Measurements from ENCODE around the gene NGF.

Gene NGF

GRCh38 chr1:115336741-115337140 lies 1.3 kb downstream of the NGF start:
- DNase-seq (ENCODE audit: low read depth) = no peak

GRCh38 chr1:115332813-115333608 lies 5.0 kb downstream of the NGF start:
- DNase-seq (ENCODE audit: low read depth) = no peak

DNA sequence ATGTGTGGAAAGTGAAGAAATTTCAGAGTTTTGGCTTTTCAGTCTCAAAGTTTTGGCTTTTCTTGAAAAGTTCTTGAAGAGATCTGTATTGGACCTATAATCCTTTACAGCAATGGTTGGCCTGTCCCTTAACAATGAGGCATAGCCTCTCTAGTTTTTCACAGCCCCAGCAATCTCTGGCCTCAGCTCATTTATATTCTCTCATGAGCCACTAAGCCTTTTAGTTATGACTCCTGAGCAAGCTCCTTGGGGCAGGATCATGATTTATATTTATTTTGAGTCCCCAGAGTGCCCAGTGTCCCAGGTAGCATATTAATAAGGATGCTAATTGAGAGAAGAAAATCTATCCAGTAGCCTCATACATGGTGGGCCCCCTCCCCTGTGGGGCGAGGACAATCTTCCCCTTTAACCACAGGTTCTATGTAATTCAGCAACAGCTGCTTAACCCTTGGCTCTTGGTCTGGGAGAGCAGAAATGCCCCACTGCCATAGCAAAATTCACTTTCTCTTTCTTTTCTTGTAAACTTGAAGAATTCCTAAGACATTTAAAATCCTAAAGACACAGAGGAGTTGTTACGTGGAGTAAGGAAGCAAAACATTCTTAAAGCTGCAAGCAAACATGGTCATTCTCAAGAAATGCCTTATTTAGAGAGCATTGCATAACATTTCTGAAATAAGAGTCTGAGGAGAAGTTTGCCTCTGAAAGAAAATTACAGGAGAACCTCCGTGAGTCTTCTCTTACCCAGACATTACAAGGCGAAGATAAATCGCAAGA lies 6.3 kb downstream of the NGF start:
- DNase-seq (ENCODE audit: low read depth) = no peak

DNA sequence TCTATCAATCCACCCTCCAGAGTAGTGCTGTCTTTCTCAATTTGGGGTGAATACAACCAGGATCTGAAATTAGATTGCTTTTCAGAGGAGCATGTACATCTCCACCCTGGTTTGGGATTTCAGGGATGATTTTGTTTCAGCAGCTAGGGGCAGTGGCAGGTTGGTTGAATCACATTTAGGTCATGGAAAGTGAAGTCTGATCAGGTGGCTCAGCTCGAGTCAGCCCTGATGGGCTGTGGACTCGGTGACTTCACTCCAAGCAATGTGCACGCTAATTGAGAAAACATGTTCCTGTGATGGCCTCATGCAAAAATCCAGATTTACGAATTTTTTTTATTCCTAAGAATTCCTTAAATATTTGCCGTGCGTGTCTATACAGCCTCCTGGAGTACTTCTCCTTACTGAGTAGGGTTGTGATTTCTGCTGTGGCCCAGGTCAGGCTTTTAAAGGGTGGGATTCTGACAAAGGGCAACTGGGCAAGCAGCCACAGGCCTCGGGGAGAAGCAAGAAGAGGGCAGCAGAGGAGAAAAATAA lies 7.5 kb downstream of the NGF start:
- DNase-seq (ENCODE audit: low read depth) = no peak

DNA sequence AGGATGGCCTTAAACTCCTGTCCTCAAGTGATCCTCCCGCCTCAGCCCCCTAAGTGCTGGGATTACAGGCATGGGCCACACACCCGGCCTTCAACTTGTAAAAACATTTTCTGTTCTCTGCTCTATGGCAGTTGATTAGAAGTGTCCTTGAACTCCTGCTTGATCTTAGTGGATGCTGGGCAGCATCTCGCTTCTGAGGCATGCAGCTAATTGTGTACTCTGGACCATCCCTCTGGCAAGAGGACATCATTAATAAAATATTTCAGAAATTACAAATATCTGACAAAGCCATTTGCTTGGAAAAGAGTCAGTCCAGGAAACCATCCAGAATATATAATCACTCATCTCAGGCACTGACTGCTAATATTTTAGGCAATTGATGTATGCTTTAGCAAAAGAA lies 8.1 kb downstream of the NGF start:
- DNase-seq (ENCODE audit: low read depth) = no peak

GRCh38 chr1:115327270-115327669 lies 10.8 kb downstream of the NGF start:
- DNase-seq (ENCODE audit: low read depth) = no peak

DNA sequence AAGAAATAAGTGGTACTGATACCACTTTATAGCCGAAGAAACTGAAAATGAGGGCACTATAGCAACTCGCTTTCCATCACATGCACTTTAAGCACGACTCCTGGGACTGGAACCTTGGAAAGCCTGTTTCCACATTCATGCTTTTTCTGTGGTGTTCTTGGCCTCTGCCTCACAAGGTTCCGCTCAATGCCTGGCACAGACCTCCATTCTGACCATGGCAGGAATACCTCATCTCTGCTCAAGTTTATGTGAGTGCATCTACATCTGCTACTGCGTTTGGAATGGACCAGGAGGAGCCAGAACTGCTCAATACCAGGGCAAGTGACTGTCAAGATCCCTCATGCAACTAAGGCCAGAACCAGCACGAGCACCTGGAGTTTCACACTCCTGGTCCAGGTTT lies 11.6 kb downstream of the NGF start:
- no peak for DNase-seq (ENCODE audit: low read depth)

DNA sequence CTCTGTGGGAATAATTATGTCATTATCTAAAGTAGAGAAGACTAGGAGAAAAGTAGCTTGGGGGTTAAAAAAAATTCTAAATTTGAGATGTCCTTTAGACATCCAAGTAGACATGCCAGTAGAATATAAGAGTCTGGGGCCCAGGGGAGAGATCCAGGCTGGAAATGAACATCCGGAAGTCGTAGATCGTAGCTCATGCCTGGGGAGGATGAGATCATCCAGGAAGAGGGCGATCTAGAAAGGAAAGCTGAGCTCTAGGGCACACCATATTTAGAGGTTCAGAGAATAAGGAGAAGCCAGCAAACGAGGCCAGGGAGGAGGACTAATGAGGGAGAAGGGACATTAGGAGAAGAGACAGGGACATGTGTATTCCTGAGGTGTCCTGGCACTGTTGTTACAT lies 12.2 kb downstream of the NGF start:
- DNase-seq (ENCODE audit: low read depth) = no peak

- no peak for DNase-seq (ENCODE audit: low read depth)
These were observed 13.2 kb downstream of the NGF start for GRCh38 chr1:115324649-115325420.

GRCh38 chr1:115323366-115324004 lies 14.6 kb downstream of the NGF start:
- no peak for DNase-seq (ENCODE audit: low read depth)

DNA sequence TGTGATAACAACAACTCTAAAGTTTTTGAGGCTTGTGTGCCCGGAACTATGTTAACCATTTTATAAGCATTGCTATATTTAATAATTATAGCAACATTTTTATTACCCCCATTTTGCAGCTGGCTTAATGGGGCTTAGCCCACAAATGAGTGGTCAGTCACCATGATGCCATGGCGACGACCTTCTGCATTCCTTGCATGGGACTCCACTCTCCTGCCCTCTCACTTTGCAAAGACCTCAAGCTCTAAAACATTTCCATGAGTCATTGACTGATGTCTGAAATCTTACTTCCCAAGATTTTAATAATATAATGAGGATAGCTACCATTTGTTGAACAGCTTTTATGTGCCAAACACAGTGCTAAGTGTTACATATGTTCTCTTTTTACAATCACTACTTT lies 15.4 kb downstream of the NGF start:
- no peak for DNase-seq (ENCODE audit: low read depth)

- DNase-seq (ENCODE audit: low read depth) = no peak
These were observed 17.7 kb downstream of the NGF start for GRCh38 chr1:115320377-115320776.

DNA sequence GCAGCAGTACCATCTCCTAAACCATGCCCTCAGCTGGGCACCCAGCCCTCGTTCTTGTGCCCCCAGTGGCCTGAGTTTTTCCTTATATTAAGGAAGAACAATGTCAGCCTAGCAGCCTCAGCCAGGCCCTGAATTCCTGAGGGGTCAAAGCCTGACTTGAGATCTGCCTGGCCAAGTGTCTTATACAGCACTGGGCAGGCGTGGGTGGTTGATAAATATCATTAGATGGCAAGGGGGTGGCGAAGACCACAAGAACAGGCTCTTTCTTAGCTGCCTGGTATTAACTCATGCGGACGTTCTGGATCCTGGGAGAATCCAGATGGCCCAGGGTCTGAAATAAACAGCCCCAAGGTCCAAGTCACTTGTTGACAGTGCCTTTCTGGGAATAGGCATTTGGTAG lies 18.3 kb downstream of the NGF start:
- no peak for DNase-seq (ENCODE audit: low read depth)

DNA sequence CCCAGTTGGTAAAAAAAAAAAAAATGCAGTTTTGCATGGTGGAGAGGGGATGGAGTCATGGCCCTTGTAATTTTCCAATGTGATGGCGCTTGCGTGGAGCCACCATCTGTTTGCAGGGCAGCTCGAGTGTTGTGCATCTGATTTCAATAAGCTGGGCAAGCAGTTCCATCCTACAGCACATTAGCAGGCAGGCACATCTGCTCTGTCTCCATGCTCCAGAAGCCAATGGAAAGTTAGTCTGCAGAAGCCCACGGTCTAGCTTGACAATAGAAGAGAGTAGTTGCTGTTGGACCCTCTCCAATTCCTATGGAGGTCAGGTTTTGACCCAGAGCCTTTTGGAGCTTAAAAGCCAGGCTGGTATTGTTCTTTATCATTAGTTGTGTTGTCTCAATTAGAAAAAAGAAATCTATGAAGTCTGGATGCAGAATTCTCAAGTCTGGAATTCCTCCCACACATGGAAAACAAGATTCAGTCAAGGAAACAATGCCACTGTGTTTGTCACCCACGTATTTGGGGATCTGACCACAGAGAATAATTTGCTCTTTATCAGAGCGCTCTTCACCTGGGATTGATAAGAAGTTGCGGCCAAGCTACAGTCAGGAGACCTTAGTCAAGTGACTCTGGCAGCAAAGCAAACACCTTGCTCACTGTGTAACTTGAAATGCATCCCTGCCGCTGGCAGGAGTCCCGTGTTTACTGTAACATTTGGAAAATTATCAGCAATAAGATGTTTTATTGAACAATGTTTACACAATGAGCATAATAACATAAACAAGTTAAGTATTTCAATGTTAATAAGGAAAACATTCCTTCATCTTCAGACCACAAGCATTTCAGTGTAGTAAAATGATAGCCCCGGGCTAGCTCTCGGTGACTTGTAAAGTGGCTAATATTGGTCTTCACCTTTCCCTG lies 20.7 kb downstream of the NGF start:
- DNase-seq (ENCODE audit: low read depth) = no peak

DNA sequence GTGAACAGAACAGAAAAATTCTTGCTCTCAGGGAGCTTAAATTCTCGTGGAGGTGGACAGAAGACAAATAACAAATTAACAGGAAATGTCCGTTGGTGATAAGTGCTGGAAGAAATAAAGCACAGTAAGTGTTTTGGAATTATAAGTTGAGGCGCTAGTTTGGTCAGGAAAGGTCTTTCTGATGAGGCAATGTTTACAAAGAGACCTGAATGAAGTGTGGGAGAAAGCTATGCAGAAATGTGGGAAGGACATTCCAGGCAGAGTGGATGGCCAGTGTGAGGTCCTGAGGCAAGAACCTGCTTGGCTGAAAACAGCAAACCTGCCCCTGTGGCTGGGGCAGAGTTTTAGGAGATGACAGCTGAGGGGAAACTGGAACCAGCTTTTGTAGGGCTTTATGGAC lies 23.3 kb downstream of the NGF start:
- no peak for DNase-seq (ENCODE audit: low read depth)

DNA sequence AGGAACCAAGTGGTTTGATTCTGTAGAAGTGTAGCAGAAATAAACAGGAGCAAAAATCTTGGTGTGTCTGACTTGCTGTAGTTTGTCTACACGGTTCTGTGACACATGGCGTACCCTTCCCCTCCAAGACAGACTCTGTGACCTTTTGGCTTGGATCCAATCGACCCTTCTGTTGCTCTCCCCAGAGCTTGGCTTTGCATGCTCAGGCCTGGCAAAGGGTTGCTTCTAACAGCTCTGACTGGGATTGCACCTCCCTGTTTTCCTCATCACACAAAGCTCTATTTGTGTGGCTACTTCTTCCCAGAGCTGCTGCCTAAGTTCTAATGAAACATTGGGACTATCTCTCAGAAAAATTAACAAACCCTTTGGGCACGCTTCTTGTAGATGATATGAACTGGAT lies 24.0 kb downstream of the NGF start:
- no peak for DNase-seq (ENCODE audit: low read depth)

GRCh38 chr1:115313182-115313581 lies 24.9 kb downstream of the NGF start:
- DNase-seq (ENCODE audit: low read depth) = no peak

DNA sequence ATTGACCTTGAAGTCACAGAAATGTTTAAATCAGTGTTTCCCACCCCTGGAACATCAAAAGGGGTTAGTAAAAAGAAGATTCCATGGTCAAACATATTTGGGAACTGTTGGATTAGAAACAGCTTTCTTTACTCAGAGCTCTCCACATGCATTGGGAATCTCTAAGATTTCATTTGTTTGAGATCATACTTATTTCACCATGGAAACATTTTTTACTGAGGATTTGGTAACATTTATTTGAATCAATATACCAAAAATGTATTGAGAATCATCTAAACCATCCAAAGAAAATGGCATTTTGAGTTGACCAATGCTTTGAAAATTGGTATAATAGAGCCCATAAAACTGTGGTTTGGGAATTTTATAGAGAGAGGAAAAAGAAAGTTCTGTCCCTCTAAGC lies 25.3 kb downstream of the NGF start:
- no peak for DNase-seq (ENCODE audit: low read depth)

DNA sequence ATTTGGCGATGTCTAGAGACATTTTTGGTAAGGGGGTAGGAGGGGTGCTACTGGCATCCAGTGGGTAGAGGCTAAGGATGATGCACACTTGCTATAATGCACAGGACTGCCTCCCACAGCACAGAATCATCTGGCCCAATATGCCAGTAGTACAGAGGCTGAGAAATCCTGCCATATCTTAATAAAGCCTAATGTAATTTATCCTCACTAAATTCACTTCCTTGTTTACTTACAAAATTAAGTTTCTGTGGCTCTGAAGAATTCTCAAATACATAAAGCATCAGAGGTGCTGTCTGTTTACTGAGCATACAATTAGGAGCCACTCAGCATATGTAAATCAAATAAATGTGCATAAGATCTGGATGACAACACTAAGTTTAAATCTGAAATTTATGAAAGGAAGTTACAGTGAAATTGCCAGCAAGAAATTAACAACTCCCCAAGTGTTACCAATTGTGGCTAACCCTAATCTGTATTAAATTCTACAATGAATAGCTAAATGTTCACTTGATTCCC lies 26.5 kb downstream of the NGF start:
- no peak for DNase-seq (ENCODE audit: low read depth)

DNA sequence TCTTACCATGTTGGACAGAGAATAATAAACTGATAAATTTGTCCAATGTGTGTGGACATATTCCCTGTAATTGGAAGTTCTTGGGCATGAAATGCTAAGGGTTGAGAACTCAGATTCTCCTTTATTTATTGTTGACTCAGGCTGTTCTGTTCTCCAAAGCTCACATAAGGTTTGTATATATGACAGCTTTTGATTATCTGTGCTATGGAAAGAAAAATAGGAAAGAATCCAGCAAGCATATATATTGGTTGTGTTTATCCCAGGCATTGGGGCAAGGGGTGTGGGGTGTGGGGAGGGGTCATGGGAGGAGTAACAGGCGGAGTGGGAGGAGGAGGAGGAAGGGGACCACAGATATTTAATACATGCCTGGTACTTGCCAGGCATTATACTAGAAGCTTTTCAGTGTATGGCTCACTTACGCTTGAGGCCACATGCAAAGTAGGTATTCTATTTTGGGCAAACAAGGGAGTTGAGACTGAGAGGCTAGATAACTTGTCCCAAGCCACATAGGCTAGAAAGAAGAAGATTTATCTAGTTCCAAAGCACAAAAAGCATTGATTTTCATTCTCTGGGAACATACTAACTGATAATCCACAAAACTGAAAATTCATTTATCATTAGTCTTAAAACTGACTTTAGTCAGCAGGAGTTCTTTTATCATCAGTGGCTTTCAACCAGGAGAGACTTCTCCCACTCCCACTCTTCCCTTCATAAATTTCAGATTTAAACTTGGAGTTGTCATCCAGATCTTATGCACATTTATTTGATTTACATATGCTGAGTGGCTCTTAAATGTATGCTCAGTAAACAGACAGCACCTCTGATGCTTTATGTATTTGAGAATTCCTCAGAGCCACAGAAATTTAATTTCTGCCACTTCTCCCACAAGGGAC lies 27.2 kb downstream of the NGF start:
- no peak for DNase-seq (ENCODE audit: low read depth)
